K562 (cell line): ENCODE measurements around the gene GRPR. TPM values are rescaled to one million over a fixed set of nuclear protein-coding genes. Genes with fewer than 3 reads are reported as not detected.

Source experiments
- ATAC-seq: fragments of 200-7000 bp; cut with Tn5 transposase; 3 replicates; pipeline ENCODE4 v1.9.1; 2020; ENCODE audit warnings: moderate library complexity
- BruUV-seq: library from RNA; stranded (reverse); fragments of 400-500 nt; replicated peaks from 2 replicates; lab custom pipeline; 2021; lab: Mats Ljungman, UMichigan
- CTCF ChIA-PET: fragments of 300-600 bp; formaldehyde crosslinking; extraction: SDS; loops from one replicate; lab custom pipeline; 2021; ENCODE audit warnings: low intra/inter-chr PET ratio; lab: Yijun Ruan, JAX
- POLR2A ChIA-PET: fragments of 300-600, 350-650 bp; sonication (Branson Sonifier 250); formaldehyde crosslinking; extraction: SDS; loops from one replicate; lab custom pipeline; 2021; ENCODE audit warnings: antibody characterized with exemption, inconsistent platforms; lab: Yijun Ruan, JAX
- DNase-seq, 4 experiments: peaks; one replicate each; pipeline versions ENCODE4 v3.0.0 to v3.0.0-alpha.2; 2011 to 2018; ENCODE audit warnings: low spot score in 3 of 4, mixed read lengths in 3 of 4; ENCODE audit errors: extremely low read depth in 1 of 4
- FAIRE-seq: peaks from 2 replicates; lab custom pipeline; 2011; peaks lifted over from hg19 to GRCh38; lab: Jason Lieb, UNC
- H2AFZ ChIP-seq: 2 replicates; pipeline ENCODE4 v1.6.0; 2011; ENCODE audit warnings: low read depth, low read length, control low read depth, inconsistent platforms
- H3K27ac ChIP-seq: fragments of 200-600 bp; 3 replicates; pipeline ENCODE4 v1.8.0; 2011; ENCODE audit warnings: low read depth, mild to moderate bottlenecking, control low read depth, inconsistent platforms, low read length, moderate library complexity, mixed read lengths; ENCODE audit errors: extremely low read depth
- H3K27me3 ChIP-seq, 2 experiments: fragments of 300-600 bp in 1 of 2; 2 replicates in 1 of 2; 3 replicates in 1 of 2; pipeline versions ENCODE4 v1.6.0 to v1.8.0; 2011; ENCODE audit warnings: inconsistent platforms in 2 of 2, low read length in 2 of 2, mild to moderate bottlenecking in 1 of 2, mixed read lengths in 1 of 2, moderate library complexity in 1 of 2; ENCODE audit not compliant: control insufficient read depth in 2 of 2, insufficient read depth in 2 of 2
- H3K36me3 ChIP-seq: fragments of 300-600 bp; 3 replicates; pipeline ENCODE4 v1.8.0; 2011; ENCODE audit warnings: mild to moderate bottlenecking, low read length, inconsistent platforms; ENCODE audit not compliant: control insufficient read depth, insufficient read depth
- H3K4me1 ChIP-seq, 2 experiments: fragments of 200-600 bp in 1 of 2; replicated peaks in 1 of 2; 2 replicates in 1 of 2; 3 replicates in 1 of 2; pipeline versions ENCODE4 v1.5.1 to v1.8.0; 2011; ENCODE audit warnings: inconsistent platforms in 2 of 2, low read length in 2 of 2, mild to moderate bottlenecking in 1 of 2, mixed read lengths in 1 of 2, moderate library complexity in 1 of 2; ENCODE audit not compliant: control insufficient read depth in 2 of 2, insufficient read depth in 2 of 2
- H3K4me2 ChIP-seq: 2 replicates; pipeline ENCODE4 v1.6.1; 2011; ENCODE audit warnings: low read length, control low read depth, inconsistent platforms, mixed read lengths; ENCODE audit not compliant: insufficient read depth
- H3K4me3 ChIP-seq: fragments of 200-600 bp; sonication (generic), shearing (Covaris generic); 2 replicates; pipeline ENCODE4 v1.5.1; 2016; ENCODE audit warnings: control low read depth, inconsistent platforms
- H3K79me2 ChIP-seq: fragments of 200-600 bp; 3 replicates; pipeline ENCODE4 v1.8.0; 2011; ENCODE audit warnings: low read length, inconsistent platforms; ENCODE audit not compliant: control insufficient read depth, insufficient read depth
- H3K9ac ChIP-seq, 2 experiments: 2 replicates each; pipeline versions ENCODE4 v1.6.0 to v1.6.1; 2011; ENCODE audit warnings: low read depth in 2 of 2, low read length in 2 of 2, control low read depth in 1 of 2, inconsistent platforms in 1 of 2, mild to moderate bottlenecking in 1 of 2, mixed read lengths in 1 of 2; ENCODE audit not compliant: insufficient read depth in 1 of 2
- H3K9me1 ChIP-seq: one replicate; pipeline ENCODE4 v1.6.0; 2011; ENCODE audit warnings: inconsistent platforms, mild to moderate bottlenecking, low read length, moderate library complexity; ENCODE audit not compliant: control insufficient read depth, insufficient read depth
- H3K9me3 ChIP-seq: replicated peaks from 2 replicates; pipeline ENCODE4 v1.5.1; 2011; ENCODE audit warnings: low read depth, low read length, inconsistent platforms; ENCODE audit not compliant: control insufficient read depth, insufficient read depth
- H4K20me1 ChIP-seq: replicated peaks from 2 replicates; pipeline ENCODE4 v1.6.1; 2011; ENCODE audit warnings: low read length, inconsistent platforms, mixed read lengths; ENCODE audit not compliant: control insufficient read depth, insufficient read depth
- ARID1B ChIP-seq: fragments of 450-650 bp; IDR thresholded peaks from 2 replicates; pipeline ENCODE4 v1.6.1; 2016; ENCODE audit warnings: antibody characterized with exemption, mild to moderate bottlenecking, inconsistent platforms
- CREM ChIP-seq: IDR thresholded peaks from 2 replicates; pipeline ENCODE4 v1.6.1; 2014; ENCODE audit warnings: antibody characterized with exemption, low read depth
- MCM2 ChIP-seq: fragments of 450-650 bp; IDR thresholded peaks from 2 replicates; pipeline ENCODE4 v1.6.1; 2017; ENCODE audit warnings: low read depth, mild to moderate bottlenecking
- POLR2A ChIP-seq: fragments of 450-650 bp; conservative IDR thresholded peaks from 2 replicates; pipeline ENCODE4 v1.6.1; 2016
- RBFOX2 ChIP-seq: fragments of 200-400 bp; formaldehyde crosslinking; IDR thresholded peaks from 2 replicates; pipeline ENCODE4 v1.6.1; 2017; ENCODE audit warnings: low read depth, mild to moderate bottlenecking, low read length, moderate library complexity
- SRSF3 ChIP-seq: fragments of 200-400 bp; formaldehyde crosslinking; IDR thresholded peaks from 2 replicates; pipeline ENCODE4 v1.6.1; 2016; ENCODE audit warnings: mild to moderate bottlenecking, low read length, moderate library complexity; ENCODE audit not compliant: insufficient read depth
- ZBTB43 ChIP-seq: sonication (generic); formaldehyde crosslinking; IDR thresholded peaks from 2 replicates; pipeline ENCODE4 v1.8.0; 2023; ENCODE audit warnings: mild to moderate bottlenecking, missing genetic modification reagents
- ZNF280B ChIP-seq: fragments of 250-450 bp; sonication (Bioruptor Pico); IDR thresholded peaks from 2 replicates; pipeline ENCODE4 v1.5.1; 2021; ENCODE audit warnings: mild to moderate bottlenecking
- WGBS: fragments of 100-300 bp; shearing (Covaris generic); methylation state at CpG from one replicate; pipeline ENCODE4 v1.1.6; 2016; ENCODE audit warnings: low coverage, mixed read lengths; ENCODE audit not compliant: insufficient coverage; ENCODE audit errors: missing lambda C conversion rate; 5-methylcytosine and 5-hydroxymethylcytosine counted together
- in situ Hi-C: fragments of 300-500 bp; cut with MboI; formaldehyde crosslinking; loops from 4 replicates; pipeline ENCODE4 v1.15.0; 2018; ENCODE audit warnings: inconsistent platforms, mixed read lengths
- intact Hi-C: fragments of 100-400 bp; cut with micrococcal nuclease; formaldehyde crosslinking; loops from 2 replicates; pipeline ENCODE4 v1.14.2; 2022
- polyA plus RNA-seq, 8 experiments: library from polyadenylated mRNA; depleted of rRNA in 4 of 8; stranded (reverse) in 5 of 8; unstranded in 3 of 8; fragments of >200 nt; fragmentation: Nextera tagmentation in 2 of 8; fragmentation: Illumina TruSeq in 1 of 8; extraction: Ambion mirVana in 2 of 8; extraction: Trizol in 1 of 8; gene quantifications; 2 replicates each; pipeline versions ENCODE4 v1.2.1 to v1.2.3, GENCODE V29; 2011 to 2014; ENCODE audit warnings: inconsistent platforms in 1 of 8, missing spikeins in 1 of 8
- total RNA-seq, 7 experiments: library from RNA; depleted of rRNA in 6 of 7; stranded (reverse); fragments of >200 nt in 6 of 7; fragmentation: Illumina TruSeq in 2 of 7; extraction: Trizol in 2 of 7; gene quantifications; 2 replicates each; pipeline versions ENCODE4 v1.2.1 to v1.2.3, GENCODE V29; 2011 to 2021; ENCODE audit warnings: low replicate concordance in 1 of 7

Gene GRPR
- total and polyA plus RNA-seq, 9 of the 15 experiments (the other 6 are each of a cell fraction or from before 2014, with no cell fraction given) = 0.06 to 0.11 TPM; not detected in 7

- ATAC-seq = no peak
- Histone ChIP-seq H4K20me1 (no peaks in the 10 kb centered on the region), H3K27me3 (no peaks in the 10 kb centered on the region), H3K4me3 (no peak overlapping the region), H3K9ac (no peak overlapping the region), H3K36me3 (no peaks in the 10 kb centered on the region), H2AFZ (no peak overlapping the region), H3K9me1 (no peaks in the 10 kb centered on the region), H3K27ac (no peak overlapping the region), H3K79me2 (no peaks in the 10 kb centered on the region), H3K9me3 (no peaks in the 10 kb centered on the region), H3K4me2 (no peak overlapping the region), H3K4me1 (no peaks in the 10 kb centered on the region)
- TF ChIP-seq SRSF3 = no peak
- TF ChIP-seq POLR2A = no peak
- TF ChIP-seq RBFOX2 = no peak
- no peak for TF ChIP-seq ARID1B
- TF ChIP-seq ZBTB43 = no peak
- TF ChIP-seq CREM = no peak
- TF ChIP-seq ZNF280B (CRISPR knock-in tag) = no peak
- TF ChIP-seq MCM2 = no peak
- ChIA-PET POLR2A (no interaction called here), CTCF (no interaction called here)
- FAIRE-seq = no peak
- in situ Hi-C loops (no loop called here), intact Hi-C loops (no loop called here)
- WGBS = 16% methylated on average over 5 of the region's 5 CpGs
- DNase-seq = no peak
- no TSS peak for BruUV-seq
Observed at GRCh38 chrX:16162391-16162790, 39.0 kb downstream of the GRPR start.
